Endothelial cell of umbilical vein (primary cell): ENCODE data around the gene MAN2A1. TPM values are rescaled to one million over a fixed set of nuclear protein-coding genes. Genes with fewer than 3 reads are reported as not detected.

Experiments used
- BruUV-seq: library from RNA; stranded (reverse); fragments of 400-500 nt; replicated peaks from 2 replicates; lab custom pipeline; 2021; lab: Mats Ljungman, UMichigan
- CTCF ChIA-PET: fragments of 300-600, 350-600 bp; sonication (Branson Sonifier 250); formaldehyde crosslinking; loops from one replicate; lab custom pipeline; 2021; ENCODE audit warnings: antibody characterized with exemption, inconsistent platforms; lab: Charles Lee
- POLR2A ChIA-PET: fragments of 300-600, 350-600 bp; sonication (Branson Sonifier 250); formaldehyde crosslinking; loops from one replicate; lab custom pipeline; 2021; ENCODE audit warnings: antibody characterized with exemption, inconsistent platforms; lab: Charles Lee
- DNase-seq: peaks from one replicate; pipeline ENCODE4 v3.0.0-alpha.2; 2011; ENCODE audit warnings: low read depth, low spot score
- FAIRE-seq: peaks from 2 replicates; lab custom pipeline; 2011; peaks lifted over from hg19 to GRCh38; lab: Jason Lieb, UNC
- H2AFZ ChIP-seq: 2 replicates; pipeline ENCODE4 v1.6.0; 2012; ENCODE audit warnings: low read depth, low read length, control low read depth, inconsistent platforms
- H3K27ac ChIP-seq: 2 replicates; pipeline ENCODE4 v1.5.1; 2011; ENCODE audit warnings: low read depth, mild to moderate bottlenecking, control low read depth, low read length, moderate library complexity; ENCODE audit not compliant: insufficient read depth
- H3K27me3 ChIP-seq, 2 experiments: 2 replicates each; pipeline versions ENCODE4 v1.6.0 to v1.6.1; 2011; ENCODE audit warnings: low read length in 2 of 2, mixed read lengths in 1 of 2; ENCODE audit not compliant: control insufficient read depth in 2 of 2, insufficient read depth in 2 of 2
- H3K36me3 ChIP-seq, 2 experiments: 2 replicates in 1 of 2; 3 replicates in 1 of 2; pipeline ENCODE4 v1.5.1; 2011; ENCODE audit warnings: low read length in 2 of 2, mild to moderate bottlenecking in 1 of 2, moderate library complexity in 1 of 2; ENCODE audit not compliant: control insufficient read depth in 2 of 2, insufficient read depth in 2 of 2; ENCODE audit errors: extremely low read depth in 1 of 2
- H3K4me1 ChIP-seq: 3 replicates; pipeline ENCODE4 v1.5.1; 2011; ENCODE audit warnings: mild to moderate bottlenecking, low read length; ENCODE audit not compliant: control insufficient read depth, insufficient read depth; ENCODE audit errors: extremely low read depth
- H3K4me2 ChIP-seq: 2 replicates; pipeline ENCODE4 v1.6.1; 2011; ENCODE audit warnings: low read length, control low read depth, mixed read lengths; ENCODE audit not compliant: insufficient read depth
- H3K4me3 ChIP-seq, 3 experiments: fragments of 200-600 bp in 1 of 3; sonication (generic), shearing (Covaris generic) in 1 of 3; replicated peaks in 1 of 3; 2 replicates each; pipeline ENCODE4 v1.5.1; 2011 to 2016; ENCODE audit warnings: control low read depth in 3 of 3, low read length in 3 of 3, mild to moderate bottlenecking in 2 of 3, inconsistent platforms in 1 of 3, low read depth in 1 of 3, moderate library complexity in 1 of 3; ENCODE audit not compliant: insufficient read depth in 1 of 3
- H3K79me2 ChIP-seq: 2 replicates; pipeline ENCODE4 v1.6.0; 2012; ENCODE audit warnings: low read length, inconsistent platforms; ENCODE audit not compliant: control insufficient read depth, insufficient read depth
- H3K9ac ChIP-seq: replicated peaks from 2 replicates; pipeline ENCODE3; 2011; ENCODE audit warnings: low read length, control low read depth; ENCODE audit not compliant: insufficient read depth; ENCODE audit errors: extremely low read depth
- H3K9me1 ChIP-seq: replicated peaks from 3 replicates; pipeline ENCODE4 v1.6.0; 2011; ENCODE audit warnings: mild to moderate bottlenecking, low read length; ENCODE audit not compliant: control insufficient read depth, insufficient read depth; ENCODE audit errors: extremely low read depth
- H3K9me3 ChIP-seq: replicated peaks from 2 replicates; pipeline ENCODE4 v1.5.1; 2012; ENCODE audit warnings: low read length, inconsistent platforms; ENCODE audit not compliant: control insufficient read depth, insufficient read depth
- H4K20me1 ChIP-seq: replicated peaks from 2 replicates; pipeline ENCODE3; 2011; ENCODE audit warnings: mild to moderate bottlenecking, low read length; ENCODE audit not compliant: control insufficient read depth, insufficient read depth; ENCODE audit errors: extremely low read depth
- EZH2 ChIP-seq: IDR thresholded peaks from 2 replicates; pipeline ENCODE4 v1.6.1; 2012; ENCODE audit warnings: borderline replicate concordance, low read depth, mild to moderate bottlenecking, moderate library complexity, low read length, inconsistent platforms; ENCODE audit not compliant: severe bottlenecking
- FOS ChIP-seq: IDR thresholded peaks from 2 replicates; pipeline ENCODE4 v1.6.1; 2011; ENCODE audit warnings: mild to moderate bottlenecking, low read length, moderate library complexity, borderline replicate concordance; ENCODE audit not compliant: insufficient read depth
- GATA2 ChIP-seq: IDR thresholded peaks from 2 replicates; pipeline ENCODE4 v1.7.0; 2011; ENCODE audit warnings: low read depth, mild to moderate bottlenecking, moderate library complexity, mixed read lengths, low read length; ENCODE audit not compliant: insufficient read length, insufficient read depth
- JUN ChIP-seq: IDR thresholded peaks from 2 replicates; pipeline ENCODE4 v1.6.1; 2011; ENCODE audit warnings: borderline replicate concordance, low read depth; ENCODE audit not compliant: insufficient read length, insufficient read depth
- MYC ChIP-seq: IDR thresholded peaks from one replicate; pipeline ENCODE4 v1.6.1; 2011; ENCODE audit warnings: mild to moderate bottlenecking, low read depth, low read length
- POLR2A ChIP-seq: IDR thresholded peaks from 2 replicates; pipeline ENCODE4 v1.6.1; 2012; ENCODE audit warnings: low read depth, mild to moderate bottlenecking, control low read depth, low read length
- POLR2AphosphoS5 ChIP-seq: IDR thresholded peaks from 2 replicates; pipeline ENCODE4 v1.6.1; 2012; ENCODE audit warnings: low read depth, mild to moderate bottlenecking, control low read depth, low read length, moderate library complexity; ENCODE audit not compliant: insufficient read depth
- dilution Hi-C: fragments of 300-500 bp; cut with MboI; formaldehyde crosslinking; loops from one replicate; pipeline ENCODE4 v1.15.0; 2019; ENCODE audit warnings: low sequenced_read_pairs; ENCODE audit not compliant: extremely low pct_ligation_motif_present
- intact Hi-C: fragments of 100-400 bp; cut with micrococcal nuclease; formaldehyde crosslinking; loops from one replicate; pipeline ENCODE4 v1.10.0; 2022
- polyA plus RNA-seq, 4 experiments: library from polyadenylated mRNA; depleted of rRNA in 3 of 4; stranded (reverse) in 3 of 4; unstranded in 1 of 4; fragments of >200 nt; gene quantifications; 2 replicates each; pipeline versions ENCODE4 v1.2.1 to v1.2.3, GENCODE V29; 2011 to 2012; ENCODE audit warnings: missing spikeins in 1 of 4
- total RNA-seq: library from RNA; stranded (reverse); gene quantifications from 2 replicates; pipeline ENCODE4 v1.2.3, GENCODE V29; 2021
- TF ChIP-seq, protein P1 (sequence below), 2 donors: IDR thresholded peaks; 1 replicate in 1 of 2; 2 replicates in 1 of 2; pipeline ENCODE4 v1.5.1; 2011; ENCODE audit warnings: low read length in 2 of 2, mild to moderate bottlenecking in 2 of 2, moderate library complexity in 2 of 2, control low read depth in 1 of 2, inconsistent platforms in 1 of 2, low read depth in 1 of 2; ENCODE audit not compliant: insufficient read depth in 1 of 2; ENCODE audit errors: extremely low read depth in 1 of 2
- TF ChIP-seq, protein P2 (sequence below): IDR thresholded peaks from 2 replicates; pipeline ENCODE4 v1.6.1; 2011; ENCODE audit not compliant: insufficient read depth, insufficient read length

Gene MAN2A1
- total and polyA plus RNA-seq, 2 donors (not counting 3 experiments of a cell fraction or from before 2014, with no cell fraction given), result 20.8 to 54.8 TPM

DNA sequence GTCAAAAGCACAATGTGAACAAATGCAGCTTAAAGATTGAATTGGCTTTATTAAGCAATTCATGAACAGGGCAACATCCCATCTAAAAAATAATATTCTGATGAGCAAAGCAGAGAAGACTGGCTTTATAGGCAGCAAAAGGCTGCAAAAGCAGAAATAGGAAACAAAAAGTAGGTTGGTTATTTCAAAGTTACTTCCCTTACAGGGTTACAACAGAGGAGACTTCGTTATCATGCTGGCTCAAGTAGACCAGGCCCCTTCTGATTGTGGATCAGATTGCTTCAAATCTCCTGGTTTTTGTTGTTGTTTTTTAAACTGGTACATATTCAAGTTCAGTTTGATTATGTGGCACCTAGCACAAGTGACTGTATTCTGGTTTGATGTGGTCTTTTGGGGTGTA, 73.1 kb downstream of the MAN2A1 start:
- H3K9me1 ChIP-seq, result peaks cover 2% of the 10 kb centered on the region
- no peak overlapping the region for H3K27ac ChIP-seq
- H2AFZ ChIP-seq, result no peak overlapping the region
- H3K4me3 ChIP-seq, result no peak overlapping the region
- no peaks in the 10 kb centered on the region for H3K9me3 ChIP-seq
- H3K4me2 ChIP-seq, result no peak overlapping the region
- peaks cover 0 to 2% of the 10 kb centered on the region in 2 experiments for H3K36me3 ChIP-seq
- DNase-seq (no peak), FAIRE-seq (no peak)
- H3K27me3 ChIP-seq, result no peaks in the 10 kb centered on the region
- intact Hi-C loops, result no loop called here
- H4K20me1 ChIP-seq, result no peaks in the 10 kb centered on the region
- H3K4me1 ChIP-seq, result peaks cover 10% of the 10 kb centered on the region
- no peak overlapping the region for H3K9ac ChIP-seq
- ChIA-PET CTCF (no interaction called here), POLR2A (no interaction called here)
- TF ChIP-seq MYC (no peak), POLR2A (no peak), FOS (no peak), JUN (no peak), EZH2 (no peak), GATA2 (no peak), POLR2AphosphoS5 (no peak)
- TF ChIP-seq, protein P1, sequence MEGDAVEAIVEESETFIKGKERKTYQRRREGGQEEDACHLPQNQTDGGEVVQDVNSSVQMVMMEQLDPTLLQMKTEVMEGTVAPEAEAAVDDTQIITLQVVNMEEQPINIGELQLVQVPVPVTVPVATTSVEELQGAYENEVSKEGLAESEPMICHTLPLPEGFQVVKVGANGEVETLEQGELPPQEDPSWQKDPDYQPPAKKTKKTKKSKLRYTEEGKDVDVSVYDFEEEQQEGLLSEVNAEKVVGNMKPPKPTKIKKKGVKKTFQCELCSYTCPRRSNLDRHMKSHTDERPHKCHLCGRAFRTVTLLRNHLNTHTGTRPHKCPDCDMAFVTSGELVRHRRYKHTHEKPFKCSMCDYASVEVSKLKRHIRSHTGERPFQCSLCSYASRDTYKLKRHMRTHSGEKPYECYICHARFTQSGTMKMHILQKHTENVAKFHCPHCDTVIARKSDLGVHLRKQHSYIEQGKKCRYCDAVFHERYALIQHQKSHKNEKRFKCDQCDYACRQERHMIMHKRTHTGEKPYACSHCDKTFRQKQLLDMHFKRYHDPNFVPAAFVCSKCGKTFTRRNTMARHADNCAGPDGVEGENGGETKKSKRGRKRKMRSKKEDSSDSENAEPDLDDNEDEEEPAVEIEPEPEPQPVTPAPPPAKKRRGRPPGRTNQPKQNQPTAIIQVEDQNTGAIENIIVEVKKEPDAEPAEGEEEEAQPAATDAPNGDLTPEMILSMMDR (IDR thresholded peaks at IDR 0.05; ENCODE audit: extremely low read depth in 1 of 2, insufficient read depth in 1 of 2, low read depth in 1 of 2, low read length in 2 of 2), result no peak
- TF ChIP-seq, protein P2, sequence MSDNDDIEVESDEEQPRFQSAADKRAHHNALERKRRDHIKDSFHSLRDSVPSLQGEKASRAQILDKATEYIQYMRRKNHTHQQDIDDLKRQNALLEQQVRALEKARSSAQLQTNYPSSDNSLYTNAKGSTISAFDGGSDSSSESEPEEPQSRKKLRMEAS, result no peak
- BruUV-seq, result no TSS peak
- H3K79me2 ChIP-seq, result peaks cover 3% of the 10 kb centered on the region
- dilution Hi-C loops, result no loop called here
